ENCODE data around the gene WFS1. TPM values are rescaled to one million over a fixed set of nuclear protein-coding genes. Genes with fewer than 3 reads are reported as not detected.

The WFS1 gene
- total and polyA plus RNA-seq, 2 donors (not counting 1 experiment from before 2014, with no cell fraction given), result 25.7 to 37.5 TPM

DNA sequence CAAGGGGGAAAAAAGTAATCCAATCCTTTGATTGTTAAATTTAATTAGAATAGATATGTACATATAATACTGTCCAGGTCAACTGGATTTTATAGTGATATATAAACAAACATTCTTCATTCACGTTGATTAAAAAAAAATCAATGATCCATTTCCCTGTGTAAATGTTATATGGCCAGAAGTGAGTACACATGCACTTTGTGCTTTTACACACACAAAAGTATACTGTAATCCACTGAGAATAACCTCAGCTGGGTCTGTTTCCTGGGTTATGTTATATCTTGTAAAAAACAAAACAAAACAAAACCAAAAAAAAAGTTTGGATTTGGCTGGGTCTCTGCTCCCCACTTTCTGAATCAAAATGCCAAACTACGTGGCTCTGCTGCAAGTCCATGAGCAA lies 51.7 kb downstream of the WFS1 start:
- no peaks in the 10 kb centered on the region for H3K27me3 ChIP-seq (ENCODE audit: control insufficient read depth, insufficient read depth, low read length)
- no peaks in the 10 kb centered on the region for H3K9me3 ChIP-seq (ENCODE audit: control insufficient read depth, insufficient read depth, low read depth, low read length)
- H3K4me2 ChIP-seq (ENCODE audit: extremely low read depth, insufficient read depth, low read length), result no peak overlapping the region
- TF ChIP-seq, protein P1, sequence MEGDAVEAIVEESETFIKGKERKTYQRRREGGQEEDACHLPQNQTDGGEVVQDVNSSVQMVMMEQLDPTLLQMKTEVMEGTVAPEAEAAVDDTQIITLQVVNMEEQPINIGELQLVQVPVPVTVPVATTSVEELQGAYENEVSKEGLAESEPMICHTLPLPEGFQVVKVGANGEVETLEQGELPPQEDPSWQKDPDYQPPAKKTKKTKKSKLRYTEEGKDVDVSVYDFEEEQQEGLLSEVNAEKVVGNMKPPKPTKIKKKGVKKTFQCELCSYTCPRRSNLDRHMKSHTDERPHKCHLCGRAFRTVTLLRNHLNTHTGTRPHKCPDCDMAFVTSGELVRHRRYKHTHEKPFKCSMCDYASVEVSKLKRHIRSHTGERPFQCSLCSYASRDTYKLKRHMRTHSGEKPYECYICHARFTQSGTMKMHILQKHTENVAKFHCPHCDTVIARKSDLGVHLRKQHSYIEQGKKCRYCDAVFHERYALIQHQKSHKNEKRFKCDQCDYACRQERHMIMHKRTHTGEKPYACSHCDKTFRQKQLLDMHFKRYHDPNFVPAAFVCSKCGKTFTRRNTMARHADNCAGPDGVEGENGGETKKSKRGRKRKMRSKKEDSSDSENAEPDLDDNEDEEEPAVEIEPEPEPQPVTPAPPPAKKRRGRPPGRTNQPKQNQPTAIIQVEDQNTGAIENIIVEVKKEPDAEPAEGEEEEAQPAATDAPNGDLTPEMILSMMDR (conservative IDR thresholded peaks at IDR 0.05 in 1 of 2, IDR thresholded peaks at IDR 0.05 in 1 of 2; ENCODE audit: low read depth in 1 of 2, low read length in 2 of 2), result no peak
- TF ChIP-seq EZH2 (IDR thresholded peaks at IDR 0.05; ENCODE audit: low read length, missing control alignments), result no peak
- no peak for DNase-seq (ENCODE audit: low read depth in 2 of 2)
- no peak overlapping the region for H3K27ac ChIP-seq (ENCODE audit: insufficient read depth, low read length)
- no peak overlapping the region for H3K4me3 ChIP-seq (replicated peaks in 1 of 4; ENCODE audit: control extremely low read depth in 1 of 4, insufficient read depth in 1 of 4, low read depth in 3 of 4, low read length in 4 of 4)
- no peaks in the 10 kb centered on the region for H3K4me1 ChIP-seq (ENCODE audit: control insufficient read depth, extremely low read depth, insufficient read depth, low read length)
- H3K79me2 ChIP-seq (ENCODE audit: control insufficient read depth, insufficient read depth, low read length), result no peaks in the 10 kb centered on the region
- no peak overlapping the region for H2AFZ ChIP-seq (ENCODE audit: low read length)
- no peaks in the 10 kb centered on the region for H3K36me3 ChIP-seq (ENCODE audit: control insufficient read depth, insufficient read depth, low read length)
- H3K9ac ChIP-seq (ENCODE audit: insufficient read depth, low read length), result no peak overlapping the region
- no peaks in the 10 kb centered on the region for H4K20me1 ChIP-seq (ENCODE audit: control insufficient read depth, extremely low read depth, insufficient read depth, low read length)

DNA sequence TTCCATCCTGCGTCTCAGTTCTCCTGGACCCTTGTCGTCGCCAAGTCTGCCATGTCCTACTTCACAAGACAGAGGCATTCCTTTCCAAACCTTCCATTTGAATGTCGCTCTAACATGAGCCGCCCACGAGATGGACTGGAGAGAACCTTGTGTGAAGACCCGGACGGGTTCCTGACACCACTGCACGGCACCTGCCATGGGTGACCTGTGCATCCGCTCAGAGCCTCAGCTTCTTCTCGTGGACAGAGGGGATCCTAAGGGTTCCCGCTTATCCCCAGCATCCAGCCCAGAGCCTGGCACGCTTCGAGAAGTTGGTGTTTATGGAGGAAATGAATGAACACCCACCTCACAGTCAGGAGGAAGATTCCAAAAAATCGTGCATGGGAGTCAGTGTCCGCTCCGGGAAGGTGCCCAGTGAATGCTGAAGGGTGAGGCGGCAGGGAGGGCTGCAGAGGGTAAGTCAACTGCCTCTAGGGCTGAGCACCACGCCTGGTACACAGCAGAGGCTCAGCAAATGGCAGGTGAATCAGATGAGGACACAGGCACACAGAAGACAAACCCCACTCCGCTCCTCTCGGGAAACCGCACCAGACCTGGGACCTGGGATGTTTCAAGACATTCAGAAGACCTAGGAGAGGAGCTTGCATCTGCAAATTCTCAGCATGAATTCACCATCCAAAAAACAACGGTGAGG lies 52.6 kb downstream of the WFS1 start:
- H2AFZ ChIP-seq (ENCODE audit: low read length), result no peak overlapping the region
- H3K4me2 ChIP-seq (ENCODE audit: extremely low read depth, insufficient read depth, low read length), result no peak overlapping the region
- no peaks in the 10 kb centered on the region for H3K36me3 ChIP-seq (ENCODE audit: control insufficient read depth, insufficient read depth, low read length)
- no peak overlapping the region for H3K9ac ChIP-seq (ENCODE audit: insufficient read depth, low read length)
- no peak overlapping the region for H3K4me3 ChIP-seq (replicated peaks in 1 of 4; ENCODE audit: control extremely low read depth in 1 of 4, insufficient read depth in 1 of 4, low read depth in 3 of 4, low read length in 4 of 4)
- H3K27me3 ChIP-seq (ENCODE audit: control insufficient read depth, insufficient read depth, low read length), result no peaks in the 10 kb centered on the region
- no peaks in the 10 kb centered on the region for H3K4me1 ChIP-seq (ENCODE audit: control insufficient read depth, extremely low read depth, insufficient read depth, low read length)
- no peaks in the 10 kb centered on the region for H3K9me3 ChIP-seq (ENCODE audit: control insufficient read depth, insufficient read depth, low read depth, low read length)
- H3K27ac ChIP-seq (ENCODE audit: insufficient read depth, low read length), result no peak overlapping the region
- H4K20me1 ChIP-seq (ENCODE audit: control insufficient read depth, extremely low read depth, insufficient read depth, low read length), result no peaks in the 10 kb centered on the region
- no peaks in the 10 kb centered on the region for H3K79me2 ChIP-seq (ENCODE audit: control insufficient read depth, insufficient read depth, low read length)
- no peak for TF ChIP-seq EZH2 (IDR thresholded peaks at IDR 0.05; ENCODE audit: low read length, missing control alignments)
- TF ChIP-seq, protein P1 (conservative IDR thresholded peaks at IDR 0.05 in 1 of 2, IDR thresholded peaks at IDR 0.05 in 1 of 2; ENCODE audit: low read depth in 1 of 2, low read length in 2 of 2), result no peak
- DNase-seq (ENCODE audit: low read depth in 2 of 2), result no peak

DNA sequence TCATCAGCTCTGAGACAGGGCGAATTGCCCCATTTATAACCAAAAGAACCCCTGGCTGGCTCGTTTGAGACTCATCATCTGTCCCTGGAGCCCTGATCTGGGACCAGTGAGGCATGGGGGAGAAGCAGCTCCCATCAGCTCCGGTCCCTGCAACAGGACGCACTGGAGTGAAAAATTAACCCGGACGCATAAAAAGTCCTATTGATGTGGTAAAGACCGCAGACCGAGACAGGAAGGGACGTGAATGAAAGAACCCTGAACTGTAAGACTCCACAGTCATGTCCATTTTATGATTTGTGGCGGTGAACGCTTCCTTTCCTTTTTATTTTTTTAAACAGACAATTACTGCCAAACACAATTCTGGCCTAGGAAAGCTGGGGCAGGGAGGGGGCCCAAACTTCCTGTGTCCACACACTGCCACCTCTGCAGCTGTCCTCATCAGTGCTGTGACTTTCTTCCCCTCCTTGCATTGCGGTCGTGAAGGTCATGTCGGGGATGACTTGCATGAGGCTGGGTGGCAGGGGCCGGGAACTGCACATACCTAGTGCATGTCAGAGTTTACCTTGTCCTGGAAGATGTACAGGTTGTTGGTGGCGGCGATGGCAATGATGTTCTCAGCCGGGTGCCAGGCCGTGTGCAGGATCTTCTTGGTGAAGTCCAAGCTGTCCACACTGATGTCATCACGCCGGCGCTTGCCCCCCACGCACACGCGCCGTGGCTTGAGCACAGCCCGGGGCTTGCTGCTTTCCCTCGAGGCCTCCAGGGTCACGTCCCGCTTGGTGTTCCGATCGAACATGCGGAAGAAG lies 53.3 kb downstream of the WFS1 start:
- Histone ChIP-seq H3K79me2 (ENCODE audit: control insufficient read depth, insufficient read depth, low read length) (no peaks in the 10 kb centered on the region), H2AFZ (ENCODE audit: low read length) (no peak overlapping the region), H3K9me3 (ENCODE audit: control insufficient read depth, insufficient read depth, low read depth, low read length) (no peaks in the 10 kb centered on the region), H3K4me2 (ENCODE audit: extremely low read depth, insufficient read depth, low read length) (no peak overlapping the region), H3K4me1 (ENCODE audit: control insufficient read depth, extremely low read depth, insufficient read depth, low read length) (no peaks in the 10 kb centered on the region), H3K36me3 (ENCODE audit: control insufficient read depth, insufficient read depth, low read length) (no peaks in the 10 kb centered on the region), H3K4me3 (replicated peaks in 1 of 4; ENCODE audit: control extremely low read depth in 1 of 4, insufficient read depth in 1 of 4, low read depth in 3 of 4, low read length in 4 of 4) (no peak overlapping the region), H3K27me3 (ENCODE audit: control insufficient read depth, insufficient read depth, low read length) (no peaks in the 10 kb centered on the region), H3K27ac (ENCODE audit: insufficient read depth, low read length) (no peak overlapping the region), H4K20me1 (ENCODE audit: control insufficient read depth, extremely low read depth, insufficient read depth, low read length) (no peaks in the 10 kb centered on the region), H3K9ac (ENCODE audit: insufficient read depth, low read length) (no peak overlapping the region)
- TF ChIP-seq, protein P1 (conservative IDR thresholded peaks at IDR 0.05 in 1 of 2, IDR thresholded peaks at IDR 0.05 in 1 of 2; ENCODE audit: low read depth in 1 of 2, low read length in 2 of 2), result no peak
- no peak for TF ChIP-seq EZH2 (IDR thresholded peaks at IDR 0.05; ENCODE audit: low read length, missing control alignments)
- DNase-seq (ENCODE audit: low read depth in 2 of 2), result no peak

Measured in fibroblast of lung (primary cell).